HG03457 (cell line): Measurements from ENCODE around the gene TMEM94.
A peak's percentile ranks its signal among the peaks of the same experiment; 100 is the strongest.

Experiments
- ATAC-seq: cut with Tn5 transposase; IDR thresholded peaks from one replicate; pipeline ENCODE4 v1.9.1; 2021; ENCODE audit warnings: moderate number of reproducible peaks; ENCODE audit not compliant: unreplicated experiment

Gene TMEM94

DNA sequence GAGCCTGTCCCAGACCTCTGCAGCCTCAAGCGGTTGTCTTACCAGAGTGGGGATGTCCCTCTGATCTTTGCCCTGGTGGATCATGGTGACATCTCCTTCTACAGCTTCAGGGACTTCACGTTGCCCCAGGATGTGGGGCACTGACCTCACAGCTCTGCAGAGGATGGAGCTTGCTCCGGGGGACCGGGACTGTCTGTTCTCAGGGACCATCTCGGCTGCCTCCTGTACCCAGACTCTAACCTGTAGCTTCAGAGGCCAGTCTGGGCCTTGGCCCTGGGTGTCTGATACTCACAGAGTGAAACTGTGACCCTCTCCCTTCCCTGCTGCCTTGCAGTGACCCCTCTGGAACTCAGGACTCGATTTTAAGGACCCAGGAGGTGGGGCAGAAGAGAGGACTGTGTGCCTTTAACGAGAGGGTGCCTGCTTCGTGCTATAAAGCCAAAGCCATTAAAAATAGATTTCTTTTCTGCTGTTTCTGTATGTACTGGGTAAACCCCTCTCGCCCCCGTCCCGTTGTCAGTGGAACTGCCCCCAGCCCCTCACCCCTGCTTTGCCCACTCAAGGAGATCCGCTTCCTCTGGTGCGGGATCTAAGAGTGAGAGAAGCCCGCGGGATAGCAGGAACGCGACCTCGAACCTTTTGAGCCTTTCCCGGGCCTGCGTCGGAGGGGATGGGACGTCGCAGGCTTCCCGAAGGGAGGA, 68.0 kb downstream of the TMEM94 start:
- no peak for ATAC-seq

- ATAC-seq, result peak; percentile 56
Observed at GRCh38 chr17:75524970-75525805, 68.8 kb downstream of the TMEM94 start, which contains the start of gene LLGL2. LLGL2 (plus strand) TSS chr17:75525697; CDS start chr17:75543427, 17,730 bp downstream.

DNA sequence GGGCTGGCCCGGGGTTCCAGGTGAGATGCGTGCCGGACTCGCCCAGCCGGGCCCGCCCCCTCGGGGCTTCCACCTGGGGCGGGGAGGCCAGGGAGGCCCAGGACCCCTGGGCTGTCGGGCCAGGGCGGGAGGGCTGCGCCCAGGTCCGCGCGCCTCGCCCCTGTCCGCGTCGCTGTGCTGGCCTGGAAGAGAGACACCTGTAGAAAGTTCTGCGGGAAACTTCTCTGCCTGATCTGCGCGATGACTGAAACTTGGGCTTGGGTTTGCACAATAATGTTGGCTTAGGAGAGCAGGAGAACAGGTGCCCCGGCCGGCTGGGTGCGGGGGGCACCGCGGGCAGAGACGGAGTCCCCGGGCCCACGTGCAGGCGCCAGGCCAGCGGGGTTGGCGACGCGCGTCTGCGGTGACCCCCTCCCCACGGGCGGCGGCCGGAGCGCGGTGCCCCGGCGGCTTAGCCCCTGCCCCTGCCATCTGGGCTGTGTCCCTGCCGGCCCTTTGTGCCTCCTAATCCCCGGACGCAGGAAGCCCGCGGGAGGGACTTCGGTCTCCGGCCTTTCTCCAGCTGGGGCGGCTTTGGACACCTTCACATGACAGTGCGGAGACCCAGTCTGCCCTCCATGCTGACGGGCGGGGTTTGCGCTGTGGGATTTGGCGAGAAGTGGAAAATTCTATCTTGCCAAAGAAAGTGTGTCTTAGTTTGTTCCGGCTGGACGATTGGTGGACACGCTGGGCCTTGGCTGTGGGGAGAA, 69.5 kb downstream of the TMEM94 start:
- peak; percentile 6 for ATAC-seq

- no peak for ATAC-seq
Observed at GRCh38 chr17:75526555-75527270, 70.3 kb downstream of the TMEM94 start.

- ATAC-seq, result no peak
Observed at GRCh38 chr17:75530837-75531720, 74.6 kb downstream of the TMEM94 start.

GRCh38 chr17:75531721-75532072, 75.3 kb downstream of the TMEM94 start:
- no peak for ATAC-seq

DNA sequence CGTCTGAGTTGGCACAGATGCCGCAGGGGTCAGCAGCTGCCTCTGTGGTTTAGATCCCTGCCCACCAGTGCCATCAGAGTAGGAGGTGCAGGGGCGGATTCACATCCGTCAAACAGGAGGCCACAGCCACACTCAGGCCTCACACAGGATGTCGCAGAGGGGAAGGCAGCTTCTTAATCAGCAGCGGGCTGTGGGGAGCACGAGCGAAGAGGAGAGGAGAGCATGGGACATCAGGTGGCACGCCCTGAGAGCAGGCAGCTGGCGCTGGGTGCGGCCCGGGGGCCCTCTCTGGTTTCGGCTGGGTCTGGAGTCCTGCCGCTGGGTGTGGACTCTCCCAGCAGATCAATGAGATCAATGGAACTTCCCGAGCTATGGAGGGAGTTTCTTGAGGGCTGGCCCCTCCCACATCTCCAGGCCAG, 78.7 kb downstream of the TMEM94 start:
- ATAC-seq, result no peak

GRCh38 chr17:75535871-75536270, 79.4 kb downstream of the TMEM94 start:
- no peak for ATAC-seq

- no peak for ATAC-seq
Observed at GRCh38 chr17:75536366-75536765, 79.9 kb downstream of the TMEM94 start.

GRCh38 chr17:75539967-75540729, 83.7 kb downstream of the TMEM94 start:
- no peak for ATAC-seq

DNA sequence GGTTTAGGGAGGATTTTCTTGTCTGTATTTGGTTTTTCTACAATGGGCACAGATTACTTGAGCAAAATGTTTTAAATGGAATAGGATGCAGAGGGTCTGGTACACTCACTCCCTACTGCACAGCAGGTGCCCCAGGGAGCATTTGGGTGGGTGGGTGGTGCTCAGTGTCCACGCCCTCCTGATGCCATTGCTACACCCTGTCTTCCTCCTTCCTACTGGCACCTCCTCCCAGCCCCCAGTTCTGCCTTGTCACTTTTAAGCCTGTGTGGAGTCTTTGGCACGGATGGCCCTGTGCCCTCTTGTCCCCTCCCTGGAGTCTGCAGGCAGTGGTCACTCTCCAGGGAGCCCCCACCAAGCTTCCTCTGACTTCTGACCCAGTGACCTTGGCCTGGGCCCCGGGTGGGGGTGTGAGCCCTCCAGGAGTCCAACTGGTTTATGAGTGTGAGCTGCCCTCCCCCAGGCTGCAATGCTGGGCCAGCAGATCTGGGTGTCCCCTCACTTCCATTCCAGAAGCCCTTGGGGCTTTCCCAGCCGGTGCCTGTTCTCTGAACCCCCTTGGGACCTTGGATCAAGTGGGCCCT, 84.6 kb downstream of the TMEM94 start:
- no peak for ATAC-seq

DNA sequence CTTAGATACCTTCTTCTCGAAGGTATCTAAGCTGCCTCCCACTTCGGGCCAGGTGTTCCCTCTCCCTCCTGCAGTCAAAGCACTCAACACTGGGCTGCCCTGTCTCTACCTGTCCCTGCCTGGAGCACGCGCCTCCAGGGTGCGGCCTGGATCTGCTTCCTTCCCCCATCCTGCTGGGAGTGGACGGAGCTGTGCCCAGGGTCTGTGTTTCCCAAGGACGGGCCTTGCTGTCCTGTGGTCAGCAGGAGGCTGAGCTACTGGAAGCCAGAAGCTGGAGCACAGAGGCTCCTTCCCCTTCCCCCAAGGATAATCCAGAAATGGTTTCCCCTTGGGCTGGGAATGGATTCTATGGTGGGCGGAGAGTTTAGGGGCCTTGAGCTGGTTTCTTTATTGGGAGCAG, 85.8 kb downstream of the TMEM94 start:
- ATAC-seq, result no peak

GRCh38 chr17:75542728-75543336, 86.4 kb downstream of the TMEM94 start:
- no peak for ATAC-seq

DNA sequence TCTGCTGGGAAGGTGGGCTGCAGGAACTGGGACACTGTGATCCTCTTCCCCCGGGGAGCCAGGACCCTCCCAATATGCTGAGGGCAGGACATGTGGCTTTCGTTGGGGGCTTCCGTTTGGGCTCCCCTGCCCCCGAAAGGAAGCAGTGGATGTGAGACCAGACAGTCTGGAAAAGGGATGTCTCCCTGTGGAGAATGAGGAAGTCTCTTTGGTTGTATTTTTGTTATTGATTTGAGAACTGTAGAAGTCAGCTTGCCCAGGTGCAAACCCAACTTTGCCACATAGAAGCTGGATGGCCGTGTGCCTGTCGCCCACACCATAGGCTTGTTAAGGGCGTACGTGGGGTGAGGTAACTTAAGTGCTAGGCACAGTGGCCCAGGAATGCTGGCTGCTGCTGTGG, 87.8 kb downstream of the TMEM94 start:
- no peak for ATAC-seq

- no peak for ATAC-seq
Observed at GRCh38 chr17:75546181-75546580, 89.7 kb downstream of the TMEM94 start.

DNA sequence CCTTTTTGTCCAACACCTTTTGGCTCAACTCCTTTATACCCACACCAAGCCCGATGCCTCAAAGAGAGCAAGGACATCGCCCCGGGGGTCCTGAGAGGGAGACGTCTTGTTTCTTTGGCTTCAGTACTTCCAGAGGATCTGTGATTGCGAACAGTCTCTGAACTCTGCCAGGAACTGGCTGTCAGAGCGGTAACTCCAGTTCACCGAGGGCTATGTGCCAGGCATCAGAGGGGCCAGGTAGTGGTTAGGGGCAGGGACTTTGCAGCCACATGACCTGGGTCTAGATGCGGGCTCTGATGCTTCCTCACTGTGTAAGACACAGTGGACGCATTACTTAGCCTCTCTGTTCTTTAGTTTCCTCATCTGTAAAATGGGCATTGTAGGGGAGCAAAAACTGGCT, 90.7 kb downstream of the TMEM94 start:
- no peak for ATAC-seq

DNA sequence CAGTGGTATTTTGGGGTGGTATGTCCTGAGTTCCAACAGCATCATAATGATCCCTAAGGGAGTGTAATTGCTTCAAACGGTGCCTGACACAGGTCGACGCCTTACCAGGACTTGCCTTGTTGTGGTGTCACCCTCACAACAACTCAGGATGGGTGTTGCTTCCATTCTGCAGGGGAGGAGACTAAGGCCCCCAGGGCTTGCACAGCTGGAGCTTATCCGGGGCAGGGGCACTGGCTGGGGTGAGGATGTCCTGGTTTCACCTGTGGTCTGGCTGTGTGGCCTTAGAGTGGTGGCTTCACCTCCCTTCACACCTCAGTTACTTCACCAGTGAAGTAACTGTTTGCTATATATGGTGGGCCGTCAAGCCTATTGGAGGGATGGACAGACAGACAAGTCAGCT, 92.4 kb downstream of the TMEM94 start:
- no peak for ATAC-seq
